ENCODE results near the gene DPP6. TPM values are rescaled to one million over a fixed set of nuclear protein-coding genes. Genes with fewer than 3 reads are reported as not detected.

Gene DPP6
- total RNA-seq, 1 experiment from 2014 or later: not detected

GRCh38 chr7:154581251-154581890, 529.2 kb downstream of the DPP6 start:
- ATAC-seq: no peak
- Histone ChIP-seq H3K27ac (ENCODE audit: low read length) (no peak overlapping the region), H3K36me3 (ENCODE audit: control insufficient read depth, insufficient read depth, low read length) (no peaks in the 10 kb centered on the region), H3K4me1 (ENCODE audit: control insufficient read depth, insufficient read depth, low read length) (no peaks in the 10 kb centered on the region), H3K9me3 (ENCODE audit: control insufficient read depth, insufficient read depth, low read depth, low read length) (no peaks in the 10 kb centered on the region), H3K27me3 (ENCODE audit: control insufficient read depth, insufficient read depth, low read length) (no peaks in the 10 kb centered on the region), H3K4me3 (ENCODE audit: low read depth in 2 of 2, low read length in 2 of 2) (no peak overlapping the region)
- no peak for DNase-seq (ENCODE audit: low read depth, low spot score)
- TF ChIP-seq POLR2AphosphoS5 (IDR thresholded peaks at IDR 0.05; ENCODE audit: low read depth, low read length): no peak
- no peak for TF ChIP-seq SIN3A (IDR thresholded peaks at IDR 0.05; ENCODE audit: borderline replicate concordance, insufficient read depth, low read depth, low read length)
- TF ChIP-seq REST (IDR thresholded peaks at IDR 0.05; ENCODE audit: insufficient read depth in 1 of 2, low read depth in 2 of 2, low read length in 1 of 2): no peak
- no peak for TF ChIP-seq TCF7L2 (IDR thresholded peaks at IDR 0.05; ENCODE audit: low read depth, low read length)
- TF ChIP-seq CTCF (IDR thresholded peaks at IDR 0.05): no peak
- no TSS peak for BruUV-seq (replicated peaks)
- POLR2A ChIA-PET: no interaction called here
- intact Hi-C loops (cut with micrococcal nuclease; ENCODE audit: unreplicated experiment) (no loop called here), in situ Hi-C loops (cut with HindIII; ENCODE audit: low pct_unique_long_range_greater_than_20kb, low sequenced_read_pairs) (no loop called here)
- CTCF ChIA-PET: no interaction called here

- BruUV-seq (replicated peaks): no TSS peak
Measured at GRCh38 chr7:154583454-154583853, 531.3 kb downstream of the DPP6 start.

More at GRCh38 chr7:154583454-154583853, 531.3 kb downstream of the DPP6 start:
- Histone ChIP-seq H3K27me3 (ENCODE audit: control insufficient read depth, insufficient read depth, low read length) (no peaks in the 10 kb centered on the region), H3K4me3 (ENCODE audit: low read depth in 2 of 2, low read length in 2 of 2) (no peak overlapping the region), H3K9me3 (ENCODE audit: control insufficient read depth, insufficient read depth, low read depth, low read length) (no peaks in the 10 kb centered on the region), H3K4me1 (ENCODE audit: control insufficient read depth, insufficient read depth, low read length) (no peaks in the 10 kb centered on the region), H3K36me3 (ENCODE audit: control insufficient read depth, insufficient read depth, low read length) (no peaks in the 10 kb centered on the region), H3K27ac (ENCODE audit: low read length) (no peak overlapping the region)
- POLR2A ChIA-PET: no interaction called here
- intact Hi-C loops (cut with micrococcal nuclease; ENCODE audit: unreplicated experiment) (no loop called here), in situ Hi-C loops (cut with HindIII; ENCODE audit: low pct_unique_long_range_greater_than_20kb, low sequenced_read_pairs) (no loop called here)
- DNase-seq (ENCODE audit: low read depth, low spot score) (no peak), ATAC-seq (no peak)
- CTCF ChIA-PET: no interaction called here
- TF ChIP-seq POLR2AphosphoS5 (IDR thresholded peaks at IDR 0.05; ENCODE audit: low read depth, low read length) (no peak), TCF7L2 (IDR thresholded peaks at IDR 0.05; ENCODE audit: low read depth, low read length) (no peak), SIN3A (IDR thresholded peaks at IDR 0.05; ENCODE audit: borderline replicate concordance, insufficient read depth, low read depth, low read length) (no peak), REST (IDR thresholded peaks at IDR 0.05; ENCODE audit: insufficient read depth in 1 of 2, low read depth in 2 of 2, low read length in 1 of 2) (no peak), CTCF (IDR thresholded peaks at IDR 0.05) (no peak)

Measured in Panc1 (cell line).